ENCODE results near the gene RPS27.
A peak's percentile ranks its signal among the peaks of the same experiment; 100 is the strongest.
"Not testable (repeated sequence)": the region's sequence is repeated elsewhere in the genome, so short reads cannot be mapped to it uniquely, and the experiment has no call there.

RPS27 gene

DNA sequence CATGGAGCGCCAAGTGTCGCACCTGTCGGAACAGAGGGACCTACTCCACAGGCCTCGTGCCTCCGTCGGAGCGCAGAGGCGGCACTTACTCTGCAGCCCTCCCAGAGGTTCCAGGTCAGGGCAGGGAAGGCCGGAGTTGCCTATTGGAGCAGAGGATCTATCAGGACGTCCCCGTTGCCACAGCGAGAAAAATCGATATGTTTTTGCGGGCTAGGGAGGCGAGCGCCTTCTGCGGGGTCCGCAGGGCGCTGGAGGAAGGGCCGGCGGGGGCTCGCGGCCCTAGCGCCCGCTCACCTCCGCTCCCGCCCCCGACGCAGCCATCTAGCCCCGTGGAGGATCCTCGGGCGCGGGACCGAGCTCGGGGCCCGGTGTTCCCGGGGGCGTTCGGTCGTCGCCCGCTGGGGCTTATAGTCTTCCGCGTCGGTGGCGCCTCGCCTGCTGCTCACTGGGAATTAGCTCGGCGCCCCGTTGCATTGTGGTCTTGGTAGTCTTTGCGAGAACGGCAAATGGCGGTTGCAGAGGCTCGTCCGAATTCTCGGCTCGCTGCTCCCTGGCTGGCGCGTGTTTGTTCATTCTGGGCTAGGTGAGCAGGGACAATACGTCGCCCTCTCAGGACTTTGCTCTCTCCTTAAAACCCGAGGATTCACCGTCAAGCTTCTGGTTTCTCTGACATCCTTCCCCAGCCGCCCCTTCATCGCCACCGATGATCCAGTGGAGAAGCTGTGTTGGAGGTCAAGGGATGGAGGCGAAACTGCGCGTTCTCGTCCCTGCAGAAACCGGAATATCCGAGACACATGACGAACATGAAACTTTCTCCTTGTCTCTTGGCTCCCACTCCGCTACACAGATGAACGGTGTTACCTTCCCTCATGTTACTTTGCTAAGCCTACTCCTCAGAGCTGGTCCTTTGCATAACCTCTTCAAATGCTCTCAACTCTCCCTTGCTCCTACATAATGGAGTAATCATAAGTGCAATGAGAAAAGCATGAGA, 13.0 kb upstream of the RPS27 start, which contains the start of gene JTB:
TSS of gene JTB (minus strand) at position 425 of the 991 bp plus-strand sequence. CDS start at position 3, 422 bp downstream.
- TF ChIP-seq, protein P1, sequence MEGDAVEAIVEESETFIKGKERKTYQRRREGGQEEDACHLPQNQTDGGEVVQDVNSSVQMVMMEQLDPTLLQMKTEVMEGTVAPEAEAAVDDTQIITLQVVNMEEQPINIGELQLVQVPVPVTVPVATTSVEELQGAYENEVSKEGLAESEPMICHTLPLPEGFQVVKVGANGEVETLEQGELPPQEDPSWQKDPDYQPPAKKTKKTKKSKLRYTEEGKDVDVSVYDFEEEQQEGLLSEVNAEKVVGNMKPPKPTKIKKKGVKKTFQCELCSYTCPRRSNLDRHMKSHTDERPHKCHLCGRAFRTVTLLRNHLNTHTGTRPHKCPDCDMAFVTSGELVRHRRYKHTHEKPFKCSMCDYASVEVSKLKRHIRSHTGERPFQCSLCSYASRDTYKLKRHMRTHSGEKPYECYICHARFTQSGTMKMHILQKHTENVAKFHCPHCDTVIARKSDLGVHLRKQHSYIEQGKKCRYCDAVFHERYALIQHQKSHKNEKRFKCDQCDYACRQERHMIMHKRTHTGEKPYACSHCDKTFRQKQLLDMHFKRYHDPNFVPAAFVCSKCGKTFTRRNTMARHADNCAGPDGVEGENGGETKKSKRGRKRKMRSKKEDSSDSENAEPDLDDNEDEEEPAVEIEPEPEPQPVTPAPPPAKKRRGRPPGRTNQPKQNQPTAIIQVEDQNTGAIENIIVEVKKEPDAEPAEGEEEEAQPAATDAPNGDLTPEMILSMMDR (IDR thresholded peaks at IDR 0.05; ENCODE audit: insufficient read depth, low read depth, low read length, missing control alignments): no peak
- H3K4me3 ChIP-seq (ENCODE audit: low read depth, low read length): peak within 1 kb of the TSS; percentile 91
- peak; percentile 91 for DNase-seq (ENCODE audit: low read depth)

GRCh38 chr1:153978274-153978909, 12.2 kb upstream of the RPS27 start:
- TF ChIP-seq, protein P1 (IDR thresholded peaks at IDR 0.05; ENCODE audit: insufficient read depth, low read depth, low read length, missing control alignments): no peak
- H3K4me3 ChIP-seq (ENCODE audit: low read depth, low read length): peak overlapping the region; percentile 91
- no peak for DNase-seq (ENCODE audit: low read depth)

DNA sequence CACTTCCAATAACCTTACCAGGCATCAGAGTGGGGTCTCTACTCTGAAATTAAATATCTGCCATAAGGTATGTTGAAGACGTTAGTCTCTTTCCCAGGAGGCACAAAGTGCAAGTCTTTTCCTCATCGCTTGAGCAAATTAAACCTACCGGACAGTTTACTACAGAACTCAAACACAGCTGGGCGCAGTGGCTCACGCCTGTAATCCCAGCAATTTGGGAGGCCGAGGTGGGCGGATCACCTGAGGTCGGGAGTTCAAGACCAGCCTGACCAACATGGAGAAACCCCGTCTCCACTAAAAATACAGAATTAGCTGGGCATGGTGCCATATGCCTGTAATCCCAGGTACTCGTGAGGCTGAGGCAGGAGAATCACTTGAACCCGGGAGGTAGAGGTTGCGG, 11.5 kb upstream of the RPS27 start:
- not testable (repeated sequence) for DNase-seq (ENCODE audit: low read depth); H3K4me3 ChIP-seq (ENCODE audit: low read depth, low read length)

- DNase-seq (ENCODE audit: low read depth); H3K4me3 ChIP-seq (ENCODE audit: low read depth, low read length): not testable (repeated sequence)
Measured at GRCh38 chr1:153981735-153982134, 8.8 kb upstream of the RPS27 start.

GRCh38 chr1:153984123-153984894, 6.3 kb upstream of the RPS27 start:
- no peak overlapping the region for H3K4me3 ChIP-seq (ENCODE audit: low read depth, low read length)
- DNase-seq (ENCODE audit: low read depth): no peak
- TF ChIP-seq, protein P1 (IDR thresholded peaks at IDR 0.05; ENCODE audit: insufficient read depth, low read depth, low read length, missing control alignments): no peak

- TF ChIP-seq, protein P1 (IDR thresholded peaks at IDR 0.05; ENCODE audit: insufficient read depth, low read depth, low read length, missing control alignments): no peak
- DNase-seq (ENCODE audit: low read depth): no peak
- H3K4me3 ChIP-seq (ENCODE audit: low read depth, low read length): peak overlapping the region; percentile 52
Measured at GRCh38 chr1:153985341-153985912, 5.1 kb upstream of the RPS27 start.

DNA sequence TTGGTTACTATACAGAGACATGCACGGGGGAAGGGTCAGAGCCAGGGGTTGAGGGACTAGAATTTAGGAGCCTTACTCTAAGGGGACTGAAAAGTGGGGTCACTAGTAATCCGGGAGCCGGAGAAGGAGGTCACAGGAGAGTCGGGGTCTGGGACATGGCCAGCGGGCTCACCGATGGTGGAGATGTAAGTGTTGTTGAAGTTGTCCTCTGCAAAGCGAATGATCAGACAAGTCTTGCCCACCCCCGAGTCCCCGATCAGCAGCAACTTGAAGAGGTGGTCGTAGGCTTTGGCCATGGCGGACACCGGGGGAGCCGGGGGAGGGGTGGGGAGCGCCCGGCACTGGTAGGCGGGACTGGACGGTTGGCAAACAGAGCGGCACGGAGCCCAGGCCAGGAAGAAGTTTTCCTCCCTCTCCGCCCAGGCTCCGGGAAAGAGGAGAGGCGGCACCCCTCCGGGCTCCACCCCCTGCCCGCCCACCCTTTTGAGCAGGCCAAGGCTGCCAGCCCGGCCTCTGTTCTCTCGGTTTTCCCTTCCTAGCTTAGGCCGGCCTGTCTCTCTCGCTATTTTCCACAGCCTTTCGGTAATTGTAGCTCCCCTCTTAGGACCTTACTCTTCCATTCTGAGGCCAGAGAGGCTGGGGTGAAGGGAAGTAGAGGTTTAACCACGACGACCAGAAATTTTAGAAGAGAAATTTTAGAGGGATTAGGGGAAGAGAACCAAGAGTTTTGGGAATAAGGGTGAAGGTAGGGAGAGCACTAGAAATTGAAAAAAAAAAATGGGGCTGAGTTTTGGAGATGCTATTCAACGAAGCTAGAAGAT, 4.4 kb upstream of the RPS27 start, which contains the start of gene RAB13:
TSS of gene RAB13 (minus strand) at position 399 of the 821 bp plus-strand sequence. CDS start at position 296, 103 bp downstream.
- H3K4me3 ChIP-seq (ENCODE audit: low read depth, low read length): peak within 1 kb of the TSS; percentile 52
- DNase-seq (ENCODE audit: low read depth): peak; percentile 48
- TF ChIP-seq, protein P1 (IDR thresholded peaks at IDR 0.05; ENCODE audit: insufficient read depth, low read depth, low read length, missing control alignments): no peak

Data from GM12865 (cell line).